H9 (cell line): ENCODE data around the gene GLS2. TPM values are rescaled to one million over a fixed set of nuclear protein-coding genes. Genes with fewer than 3 reads are reported as not detected.

Source experiments
- DNase-seq: peaks from one replicate; pipeline ENCODE4 v3.0.0-alpha.2; 2017
- H2AFZ ChIP-seq: one replicate; pipeline ENCODE4 v1.6.1; 2013; ENCODE audit warnings: mild to moderate bottlenecking, low read length, control low read depth, moderate library complexity
- H2AK5ac ChIP-seq: 2 replicates; pipeline ENCODE4 v1.6.1; 2013; ENCODE audit warnings: low read length, control low read depth, mixed read lengths; ENCODE audit not compliant: insufficient read length
- H2BK120ac ChIP-seq: one replicate; pipeline ENCODE4 v1.6.1; 2013; ENCODE audit warnings: low read depth, mild to moderate bottlenecking, low read length, control low read depth, inconsistent platforms; ENCODE audit not compliant: poor library complexity, severe bottlenecking
- H2BK12ac ChIP-seq: 2 replicates; pipeline ENCODE4 v1.6.1; 2013; ENCODE audit warnings: low read length, control low read depth, mixed read lengths, low read depth; ENCODE audit not compliant: insufficient read length
- H2BK15ac ChIP-seq: 2 replicates; pipeline ENCODE4 v1.6.1; 2013; ENCODE audit warnings: low read depth, low read length, control low read depth
- H2BK20ac ChIP-seq: one replicate; pipeline ENCODE4 v1.6.1; 2013; ENCODE audit warnings: low read depth, mild to moderate bottlenecking, low read length, control low read depth, inconsistent platforms; ENCODE audit not compliant: poor library complexity, severe bottlenecking
- H2BK5ac ChIP-seq: 2 replicates; pipeline ENCODE4 v1.6.1; 2013; ENCODE audit warnings: low read length, control low read depth, mixed read lengths; ENCODE audit not compliant: insufficient read length
- H3K14ac ChIP-seq: 2 replicates; pipeline ENCODE4 v1.6.1; 2013; ENCODE audit warnings: low read length, control low read depth; ENCODE audit not compliant: insufficient read depth
- H3K18ac ChIP-seq: 2 replicates; pipeline ENCODE4 v1.6.1; 2013; ENCODE audit warnings: low read depth, mild to moderate bottlenecking, mixed read lengths, low read length, control low read depth; ENCODE audit not compliant: insufficient read length
- H3K23ac ChIP-seq: 2 replicates; pipeline ENCODE4 v1.6.1; 2013; ENCODE audit warnings: low read length, control low read depth, mixed read lengths, low read depth; ENCODE audit not compliant: insufficient read length
- H3K23me2 ChIP-seq: 2 replicates; pipeline ENCODE4 v1.6.1; 2013; ENCODE audit warnings: low read depth, mild to moderate bottlenecking, mixed read lengths, low read length, control low read depth; ENCODE audit not compliant: insufficient read length, poor library complexity, severe bottlenecking
- H3K27ac ChIP-seq: 2 replicates; pipeline ENCODE4 v1.5.1; 2013; ENCODE audit warnings: low read length, control low read depth, mixed read lengths, low read depth; ENCODE audit not compliant: insufficient read length
- H3K27me3 ChIP-seq: 2 replicates; pipeline ENCODE4 v1.6.1; 2013; ENCODE audit warnings: low read length, control low read depth, inconsistent platforms; ENCODE audit not compliant: insufficient read depth
- H3K4ac ChIP-seq: 2 replicates; pipeline ENCODE4 v1.6.1; 2013; ENCODE audit warnings: low read depth, mild to moderate bottlenecking, control low read depth, inconsistent platforms, low read length, moderate library complexity
- H3K4me1 ChIP-seq: 2 replicates; pipeline ENCODE4 v1.6.1; 2013; ENCODE audit warnings: low read length, control low read depth, inconsistent platforms; ENCODE audit not compliant: insufficient read depth
- H3K4me2 ChIP-seq: 2 replicates; pipeline ENCODE4 v1.6.1; 2013; ENCODE audit warnings: low read length, control low read depth, mixed read lengths; ENCODE audit not compliant: insufficient read length, insufficient read depth
- H3K56ac ChIP-seq: 2 replicates; pipeline ENCODE4 v1.6.1; 2013; ENCODE audit warnings: low read depth, mild to moderate bottlenecking, mixed read lengths, low read length, control low read depth; ENCODE audit not compliant: insufficient read length
- H3K79me1 ChIP-seq: 2 replicates; pipeline ENCODE4 v1.6.1; 2013; ENCODE audit warnings: low read depth, mild to moderate bottlenecking, moderate library complexity, low read length, control low read depth, inconsistent platforms; ENCODE audit not compliant: insufficient read depth, poor library complexity, severe bottlenecking
- H3K79me2 ChIP-seq: 2 replicates; pipeline ENCODE4 v1.6.1; 2013; ENCODE audit warnings: low read length, control low read depth, inconsistent platforms; ENCODE audit not compliant: insufficient read depth
- H3K9ac ChIP-seq: 2 replicates; pipeline ENCODE4 v1.6.1; 2013; ENCODE audit warnings: low read length, control low read depth, mixed read lengths; ENCODE audit not compliant: insufficient read length; ENCODE audit errors: extremely low read depth
- H3K9me3 ChIP-seq: one replicate; pipeline ENCODE4 v1.6.1; 2013; ENCODE audit warnings: low read depth, low read length, inconsistent platforms; ENCODE audit not compliant: control insufficient read depth
- H3T11ph ChIP-seq: one replicate; pipeline ENCODE4 v1.6.1; 2013; ENCODE audit warnings: mild to moderate bottlenecking, low read length, control low read depth, inconsistent platforms
- H4K20me1 ChIP-seq: one replicate; pipeline ENCODE4 v1.6.1; 2013; ENCODE audit not compliant: control insufficient read depth, insufficient read length, insufficient read depth
- H4K5ac ChIP-seq: 2 replicates; pipeline ENCODE4 v1.6.1; 2013; ENCODE audit warnings: low read depth, mild to moderate bottlenecking, mixed read lengths, low read length, control low read depth; ENCODE audit not compliant: insufficient read length
- H4K8ac ChIP-seq: replicated peaks from 2 replicates; pipeline ENCODE4 v1.6.1; 2013; ENCODE audit warnings: low read length, control low read depth, mixed read lengths, low read depth; ENCODE audit not compliant: insufficient read length
- H4K91ac ChIP-seq: 2 replicates; pipeline ENCODE4 v1.6.1; 2013; ENCODE audit warnings: low read depth, mild to moderate bottlenecking, moderate library complexity, mixed read lengths, low read length, control low read depth; ENCODE audit not compliant: insufficient read length
- H3K27ac Mint-ChIP-seq, 3 experiments: 2 replicates in 2 of 3; 3 replicates in 1 of 3; pipeline ENCODE4 v1.8.0; 2020 to 2021; ENCODE audit warnings: mixed read lengths in 3 of 3, mild to moderate bottlenecking in 1 of 3, moderate library complexity in 1 of 3
- H3K27me3 Mint-ChIP-seq: 2 replicates; pipeline ENCODE4 v1.8.0; 2021; ENCODE audit warnings: low read depth, mild to moderate bottlenecking, moderate library complexity, mixed read lengths
- H3K36me3 Mint-ChIP-seq, 3 experiments: 2 replicates in 2 of 3; 3 replicates in 1 of 3; pipeline ENCODE4 v1.8.0; 2020 to 2021; ENCODE audit warnings: low read depth in 3 of 3, mixed read lengths in 3 of 3; ENCODE audit not compliant: insufficient read depth in 1 of 3
- H3K4me1 Mint-ChIP-seq, 2 experiments: 2 replicates each; pipeline ENCODE4 v1.8.0; 2020; ENCODE audit warnings: mixed read lengths in 2 of 2
- H3K4me3 Mint-ChIP-seq, 2 experiments: 2 replicates in 1 of 2; 3 replicates in 1 of 2; pipeline ENCODE4 v1.8.0; 2020 to 2021; ENCODE audit warnings: mild to moderate bottlenecking in 2 of 2, mixed read lengths in 2 of 2, moderate library complexity in 1 of 2
- H3K9me3 Mint-ChIP-seq, 2 experiments: 2 replicates in 1 of 2; 3 replicates in 1 of 2; pipeline ENCODE4 v1.8.0; 2020; ENCODE audit warnings: mild to moderate bottlenecking in 2 of 2, mixed read lengths in 2 of 2, moderate library complexity in 1 of 2
- CTCF ChIP-seq: fragments of 200-600 bp; sonication (generic); conservative IDR thresholded peaks from 3 replicates; pipeline ENCODE4 v1.8.0; 2021; ENCODE audit warnings: antibody characterized with exemption, mild to moderate bottlenecking
- total RNA-seq: library from RNA; stranded (reverse); gene quantifications from 2 replicates; pipeline ENCODE4 v1.2.1, GENCODE V29; 2021

GLS2 gene
- total RNA-seq, 1 experiment from 2014 or later = 17.0 TPM

GRCh38 chr12:56490360-56490759 is 2.4 kb upstream of the GLS2 start:
- no peak overlapping the region for H3K4me3 Mint-ChIP-seq
- no peaks in the 10 kb centered on the region for H3K4me1 ChIP-seq
- peaks cover 22% of the 10 kb centered on the region; the same call in 1 of the 2 replicates for H3K27me3 ChIP-seq
- no peak for DNase-seq
- no peak overlapping the region for H4K8ac ChIP-seq
- H4K20me1 ChIP-seq = no peaks in the 10 kb centered on the region
- no peak overlapping the region for H3K23ac ChIP-seq
- H2BK20ac ChIP-seq = no peak overlapping the region
- H3K27ac Mint-ChIP-seq = no peak overlapping the region
- no peak overlapping the region for H4K5ac ChIP-seq
- no peak overlapping the region for H3T11ph ChIP-seq
- H3K9me3 ChIP-seq = no peaks in the 10 kb centered on the region
- no peak overlapping the region for H3K56ac ChIP-seq
- H2BK15ac ChIP-seq = no peak overlapping the region
- peaks cover 61% of the 10 kb centered on the region for H3K27me3 Mint-ChIP-seq
- no peak overlapping the region for H3K27ac ChIP-seq
- H3K23me2 ChIP-seq = peaks cover 11% of the 10 kb centered on the region
- H2BK5ac ChIP-seq = no peak overlapping the region
- no peak overlapping the region for H3K18ac ChIP-seq
- H3K36me3 Mint-ChIP-seq = peaks cover 5 to 10% (median 8%) of the 10 kb centered on the region in 3 experiments; a peak in 5 of 7 replicates
- peaks cover 28 to 30% of the 10 kb centered on the region in 2 experiments for H3K9me3 Mint-ChIP-seq
- H2AFZ ChIP-seq = no peak overlapping the region
- H3K9ac ChIP-seq = no peak overlapping the region
- peaks cover 11 to 13% of the 10 kb centered on the region in 2 experiments for H3K4me1 Mint-ChIP-seq
- TF ChIP-seq CTCF = no peak
- H3K79me1 ChIP-seq = no peaks in the 10 kb centered on the region
- no peak overlapping the region for H2BK120ac ChIP-seq
- H3K4ac ChIP-seq = no peak overlapping the region
- no peaks in the 10 kb centered on the region for H3K79me2 ChIP-seq
- H2AK5ac ChIP-seq = no peak overlapping the region
- no peak overlapping the region for H2BK12ac ChIP-seq
- H3K4me2 ChIP-seq = no peak overlapping the region
- no peak overlapping the region for H4K91ac ChIP-seq
- no peak overlapping the region for H3K14ac ChIP-seq
